ENCODE results near the gene CALML6. TPM values are rescaled to one million over a fixed set of nuclear protein-coding genes. Genes with fewer than 3 reads are reported as not detected.
"Not testable (repeated sequence)": the region's sequence is repeated elsewhere in the genome, so short reads cannot be mapped to it uniquely, and the experiment has no call there.

The CALML6 gene
- total RNA-seq, 4 donors from 2014 or later, result 0.42 to 0.78 TPM; not detected in 2

DNA sequence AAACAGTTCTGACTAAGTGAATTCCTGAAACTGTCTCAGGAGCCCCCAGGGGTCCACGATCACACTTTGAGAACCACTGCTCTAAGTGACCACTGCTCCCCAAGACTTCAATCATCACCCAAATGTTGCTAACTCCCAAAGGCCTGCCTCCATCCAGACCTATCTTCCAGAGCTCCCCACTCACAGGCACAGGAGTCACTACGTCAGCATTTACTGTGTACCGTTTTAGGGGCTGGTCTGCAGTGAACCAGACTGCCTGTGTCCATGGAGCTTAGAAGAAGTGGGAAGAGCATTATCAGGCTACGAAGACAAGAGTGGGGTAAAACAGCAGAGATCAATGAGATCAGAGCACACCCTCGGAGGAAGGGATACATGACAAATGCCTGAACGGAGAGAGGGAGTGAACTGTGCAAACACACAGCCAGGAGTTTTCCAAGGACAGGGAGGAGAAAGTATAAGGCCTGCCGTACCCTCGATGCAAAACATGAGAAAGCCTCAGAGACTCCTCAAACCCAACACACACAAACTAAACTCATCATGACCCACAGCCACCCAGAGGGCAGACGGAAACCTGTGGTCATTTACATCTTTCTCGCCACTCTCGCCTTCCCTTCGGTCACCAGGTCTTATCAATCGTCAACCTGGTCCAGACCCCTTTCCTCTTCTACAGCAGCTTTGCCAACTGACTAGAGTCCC lies 34.3 kb upstream of the CALML6 start:
- no peak for TF ChIP-seq EP300 (IDR thresholded peaks at IDR 0.05)
- no peak for TF ChIP-seq POLR2A (IDR thresholded peaks at IDR 0.05)
- TF ChIP-seq, protein P1, sequence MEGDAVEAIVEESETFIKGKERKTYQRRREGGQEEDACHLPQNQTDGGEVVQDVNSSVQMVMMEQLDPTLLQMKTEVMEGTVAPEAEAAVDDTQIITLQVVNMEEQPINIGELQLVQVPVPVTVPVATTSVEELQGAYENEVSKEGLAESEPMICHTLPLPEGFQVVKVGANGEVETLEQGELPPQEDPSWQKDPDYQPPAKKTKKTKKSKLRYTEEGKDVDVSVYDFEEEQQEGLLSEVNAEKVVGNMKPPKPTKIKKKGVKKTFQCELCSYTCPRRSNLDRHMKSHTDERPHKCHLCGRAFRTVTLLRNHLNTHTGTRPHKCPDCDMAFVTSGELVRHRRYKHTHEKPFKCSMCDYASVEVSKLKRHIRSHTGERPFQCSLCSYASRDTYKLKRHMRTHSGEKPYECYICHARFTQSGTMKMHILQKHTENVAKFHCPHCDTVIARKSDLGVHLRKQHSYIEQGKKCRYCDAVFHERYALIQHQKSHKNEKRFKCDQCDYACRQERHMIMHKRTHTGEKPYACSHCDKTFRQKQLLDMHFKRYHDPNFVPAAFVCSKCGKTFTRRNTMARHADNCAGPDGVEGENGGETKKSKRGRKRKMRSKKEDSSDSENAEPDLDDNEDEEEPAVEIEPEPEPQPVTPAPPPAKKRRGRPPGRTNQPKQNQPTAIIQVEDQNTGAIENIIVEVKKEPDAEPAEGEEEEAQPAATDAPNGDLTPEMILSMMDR (IDR thresholded peaks at IDR 0.05), result no peak
- DNase-seq (ENCODE audit: low spot score in 2 of 2), result no peak
- 58 to 66% methylated on average over 13 of the region's 13 CpGs for WGBS, 2 donors

DNA sequence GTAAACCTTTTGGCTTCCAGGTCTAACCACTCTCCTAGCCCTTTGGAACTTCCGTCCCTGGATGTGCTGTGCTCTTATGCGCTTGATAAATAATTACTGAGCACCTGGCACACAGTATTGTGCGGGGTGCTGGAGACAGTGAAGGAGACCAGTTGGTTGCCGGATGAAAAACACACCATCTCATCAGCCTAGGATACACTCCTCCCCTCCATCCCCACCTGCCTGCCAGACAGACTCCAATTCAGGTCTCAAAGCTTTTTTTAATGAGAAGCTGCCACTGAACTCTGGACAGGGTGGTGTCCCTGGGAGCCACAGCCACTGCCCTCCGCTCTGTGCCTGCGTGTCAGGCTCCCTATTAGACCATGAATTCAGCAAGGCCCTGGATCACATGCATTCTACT lies 33.3 kb upstream of the CALML6 start:
- 89% methylated on average over 6 of the region's 6 CpGs for WGBS, 2 donors
- peaks cover 0 to 78% (median 15%) of the 10 kb centered on the region in 4 donors for H3K4me1 ChIP-seq
- H3K27ac ChIP-seq, result no peak overlapping the region
- H3K27me3 ChIP-seq, result no peaks in the 10 kb centered on the region
- DNase-seq (ENCODE audit: low spot score in 2 of 2), result no peak
- no peaks in the 10 kb centered on the region for H3K9me3 ChIP-seq
- TF ChIP-seq POLR2A (IDR thresholded peaks at IDR 0.05) (no peak), EP300 (IDR thresholded peaks at IDR 0.05) (no peak)
- TF ChIP-seq, protein P1 (IDR thresholded peaks at IDR 0.05), result no peak
- no peak overlapping the region for H3K4me3 ChIP-seq
- peaks cover 0 to 6% (median 0%) of the 10 kb centered on the region in 3 donors for H3K36me3 ChIP-seq

More for the DNA sequence above, 34.3 kb upstream of the CALML6 start:
- H3K27me3 ChIP-seq, result no peaks in the 10 kb centered on the region
- no peaks in the 10 kb centered on the region for H3K9me3 ChIP-seq
- H3K36me3 ChIP-seq, result peaks cover 0 to 13% (median 0%) of the 10 kb centered on the region in 3 donors
- H3K4me1 ChIP-seq, result peaks cover 0 to 77% (median 16%) of the 10 kb centered on the region in 4 donors
- H3K4me3 ChIP-seq, result no peak overlapping the region
- H3K27ac ChIP-seq, result no peak overlapping the region

DNA sequence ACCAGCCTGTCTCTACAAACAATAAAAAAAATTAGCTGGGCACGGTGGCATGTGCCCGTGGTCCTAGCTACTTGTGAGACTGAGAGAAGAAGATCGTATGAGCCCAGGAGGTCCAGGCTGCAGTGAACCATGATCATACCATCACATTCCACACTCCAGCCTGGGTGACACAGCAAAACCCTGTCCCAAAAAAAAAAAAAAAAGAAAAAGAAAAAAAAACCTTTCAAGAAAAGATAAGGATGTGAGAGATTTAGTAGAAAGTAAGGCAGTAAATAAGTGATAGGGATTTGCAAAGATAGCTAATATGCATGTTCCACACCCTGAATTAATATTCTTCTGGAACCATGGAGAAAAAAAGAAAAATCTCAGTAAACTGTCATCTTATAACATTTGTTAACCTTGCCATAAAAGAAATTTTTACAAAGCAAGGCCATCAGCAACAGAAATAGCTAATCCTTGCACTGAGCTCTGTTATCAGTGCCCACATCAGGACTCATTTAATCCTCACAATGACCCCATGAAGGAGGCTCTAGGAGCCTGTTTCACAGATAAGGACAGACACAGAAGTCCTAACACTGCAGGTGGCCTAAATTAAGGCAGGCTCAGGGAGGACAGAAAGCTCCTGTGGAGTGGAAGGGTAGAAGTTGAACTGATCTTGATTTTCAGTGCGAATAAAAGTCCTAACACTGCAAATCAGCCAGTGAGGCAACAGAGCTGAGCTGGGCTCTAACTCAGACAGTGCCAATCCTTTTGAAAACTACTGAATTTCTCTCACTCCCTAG lies 31.8 kb upstream of the CALML6 start:
- H3K4me3 ChIP-seq, result no peak overlapping the region
- peaks cover 0 to 78% (median 22%) of the 10 kb centered on the region in 4 donors for H3K4me1 ChIP-seq
- no peak for DNase-seq (ENCODE audit: low spot score in 2 of 2)
- 40 to 47% methylated on average over 4 of the region's 4 CpGs for WGBS, 2 donors
- TF ChIP-seq POLR2A (IDR thresholded peaks at IDR 0.05), result no peak
- no peak for TF ChIP-seq EP300 (IDR thresholded peaks at IDR 0.05)
- TF ChIP-seq, protein P1 (IDR thresholded peaks at IDR 0.05), result no peak
- H3K36me3 ChIP-seq, result peaks cover 0 to 6% (median 0%) of the 10 kb centered on the region in 3 donors
- H3K9me3 ChIP-seq, result no peaks in the 10 kb centered on the region
- no peak overlapping the region for H3K27ac ChIP-seq
- no peaks in the 10 kb centered on the region for H3K27me3 ChIP-seq

DNA sequence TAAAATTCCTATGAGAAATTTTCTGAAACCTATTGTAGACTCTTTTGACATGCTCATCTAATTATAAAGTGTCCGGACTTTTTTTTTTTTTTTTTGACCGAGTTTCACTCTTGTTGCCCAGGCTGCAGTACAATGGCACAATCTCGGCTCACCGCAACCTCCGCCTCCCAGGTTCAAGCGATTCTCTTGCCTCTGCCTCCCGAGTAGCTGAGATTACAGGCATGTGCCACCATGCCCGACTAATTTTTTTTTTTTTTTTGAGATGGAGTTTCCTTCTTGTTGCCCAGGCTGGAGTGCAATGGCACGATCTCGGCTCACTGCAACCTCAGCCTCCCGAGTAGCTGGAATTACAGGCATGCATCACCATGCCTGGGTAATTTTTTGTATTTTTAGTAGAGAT lies 31.2 kb upstream of the CALML6 start:
- WGBS, 2 donors, result 73 to 77% methylated on average over 11 of the region's 11 CpGs
- H3K27ac ChIP-seq; H3K36me3 ChIP-seq; H3K4me3 ChIP-seq; H3K9me3 ChIP-seq; DNase-seq (ENCODE audit: low spot score in 2 of 2); H3K27me3 ChIP-seq: not testable (repeated sequence)
- peaks cover 0 to 78% (median 27%) of the 10 kb centered on the region in 4 donors for H3K4me1 ChIP-seq

DNA sequence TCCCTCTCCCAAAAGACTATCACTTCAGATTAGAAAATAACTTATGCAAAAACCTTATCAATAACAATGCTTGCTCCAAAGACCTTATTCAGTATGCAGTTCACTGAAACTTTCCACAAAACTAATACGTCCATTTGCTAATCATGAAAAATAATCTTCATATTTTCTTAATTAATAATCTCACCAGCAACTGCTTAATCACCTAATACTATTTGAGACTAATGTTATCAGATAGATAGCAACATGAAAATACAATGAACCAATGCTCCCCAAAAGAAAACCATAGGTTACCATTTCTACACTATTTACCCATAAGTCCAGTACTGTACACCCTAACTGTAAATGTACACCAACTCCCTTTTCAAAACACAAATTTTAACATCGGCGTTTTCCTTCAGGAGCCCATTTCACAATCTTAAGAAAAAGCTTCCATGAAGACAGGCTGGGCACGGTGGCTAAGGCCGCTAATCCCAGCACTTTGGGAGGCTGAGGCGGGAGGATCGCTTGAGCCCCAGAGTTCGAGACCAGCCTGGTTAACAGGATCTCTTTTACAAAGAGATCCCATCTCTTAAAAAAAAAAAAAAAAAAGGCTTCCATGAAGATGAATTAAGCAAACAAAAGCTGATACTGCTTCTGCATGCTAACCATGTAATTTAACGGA lies 25.8 kb upstream of the CALML6 start:
- H3K27me3 ChIP-seq, result no peaks in the 10 kb centered on the region
- H3K27ac ChIP-seq, result peak overlapping the region in 3 of 4 donors; percentile 89 to 98 (median 92)
- TF ChIP-seq, protein P1 (IDR thresholded peaks at IDR 0.05), result no peak
- TF ChIP-seq EP300 (IDR thresholded peaks at IDR 0.05), result no peak
- TF ChIP-seq POLR2A (IDR thresholded peaks at IDR 0.05), result no peak
- peak overlapping the region; percentile 39 to 87 (median 76) for H3K4me3 ChIP-seq
- H3K36me3 ChIP-seq, result no peaks in the 10 kb centered on the region
- H3K9me3 ChIP-seq, result no peaks in the 10 kb centered on the region
- peaks cover 0 to 66% (median 43%) of the 10 kb centered on the region in 4 donors for H3K4me1 ChIP-seq
- DNase-seq (ENCODE audit: low spot score in 2 of 2), result no peak
- WGBS, 2 donors, result 4 to 6% methylated on average over 9 of the region's 9 CpGs

Measured in tibial nerve (tissue), 4 donors.